ENCODE measurements around the gene GSN.
"Not testable (repeated sequence)": the region's sequence is repeated elsewhere in the genome, so short reads cannot be mapped to it uniquely, and the experiment has no call there.

GSN gene

DNA sequence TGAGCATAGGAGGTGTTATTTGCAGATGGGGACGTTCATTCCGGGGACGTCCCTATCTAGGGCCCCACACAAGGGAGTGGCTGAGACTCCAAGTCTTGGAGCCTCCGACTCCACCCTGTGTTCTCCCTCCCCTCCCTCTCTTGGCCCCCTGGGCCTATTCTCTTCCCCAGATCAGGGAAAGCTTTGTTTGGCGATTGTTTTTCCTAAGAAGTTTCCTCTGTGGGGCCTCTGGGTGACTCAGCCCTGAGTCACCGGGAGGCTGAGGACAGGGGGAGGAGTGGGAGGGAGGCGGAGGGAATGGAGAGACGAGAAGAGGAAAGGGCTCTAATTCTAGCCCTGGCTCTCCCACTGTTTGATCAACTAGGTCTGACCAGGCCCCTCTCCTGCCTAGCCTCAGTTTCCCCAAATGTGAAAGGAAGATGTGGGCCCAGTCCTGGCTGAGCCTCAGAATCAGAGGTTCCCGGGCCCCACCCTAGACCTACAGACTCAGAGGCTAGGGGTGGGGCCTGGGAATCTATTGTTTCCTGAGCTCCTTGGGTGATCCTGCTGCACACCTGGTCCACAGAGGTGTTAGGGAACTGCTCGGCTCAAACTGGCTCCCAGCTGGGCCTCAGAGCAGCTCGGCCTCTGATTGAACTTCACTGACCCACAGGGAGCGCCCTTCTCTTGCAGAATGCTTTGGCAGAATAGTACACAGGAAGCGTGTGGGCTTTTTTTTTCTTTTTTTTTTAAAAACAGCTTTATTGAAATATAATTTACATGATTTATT is 19.2 kb downstream of the GSN start:
- peak in 1 of 2 donors; percentile 13 for DNase-seq (ENCODE audit: low read depth in 1 of 2, low spot score in 1 of 2)

DNA sequence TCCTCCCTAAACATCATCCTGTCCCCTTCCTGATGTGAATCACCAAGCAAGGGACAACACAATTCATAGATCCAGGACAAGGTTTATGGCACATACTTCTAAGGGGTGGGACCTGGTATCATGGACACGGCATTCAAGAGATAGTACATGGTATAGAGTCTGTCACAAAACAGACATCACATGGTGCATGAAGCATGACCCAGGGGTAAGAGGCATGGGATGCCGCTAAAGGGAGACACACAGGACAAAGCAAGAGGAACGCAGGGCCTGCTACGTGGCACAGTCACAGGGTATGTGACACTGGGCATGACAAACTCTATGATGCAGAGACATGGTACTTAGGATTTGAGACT is 20.7 kb downstream of the GSN start:
- DNase-seq (ENCODE audit: low read depth in 1 of 2, low spot score in 1 of 2), result no peak

DNA sequence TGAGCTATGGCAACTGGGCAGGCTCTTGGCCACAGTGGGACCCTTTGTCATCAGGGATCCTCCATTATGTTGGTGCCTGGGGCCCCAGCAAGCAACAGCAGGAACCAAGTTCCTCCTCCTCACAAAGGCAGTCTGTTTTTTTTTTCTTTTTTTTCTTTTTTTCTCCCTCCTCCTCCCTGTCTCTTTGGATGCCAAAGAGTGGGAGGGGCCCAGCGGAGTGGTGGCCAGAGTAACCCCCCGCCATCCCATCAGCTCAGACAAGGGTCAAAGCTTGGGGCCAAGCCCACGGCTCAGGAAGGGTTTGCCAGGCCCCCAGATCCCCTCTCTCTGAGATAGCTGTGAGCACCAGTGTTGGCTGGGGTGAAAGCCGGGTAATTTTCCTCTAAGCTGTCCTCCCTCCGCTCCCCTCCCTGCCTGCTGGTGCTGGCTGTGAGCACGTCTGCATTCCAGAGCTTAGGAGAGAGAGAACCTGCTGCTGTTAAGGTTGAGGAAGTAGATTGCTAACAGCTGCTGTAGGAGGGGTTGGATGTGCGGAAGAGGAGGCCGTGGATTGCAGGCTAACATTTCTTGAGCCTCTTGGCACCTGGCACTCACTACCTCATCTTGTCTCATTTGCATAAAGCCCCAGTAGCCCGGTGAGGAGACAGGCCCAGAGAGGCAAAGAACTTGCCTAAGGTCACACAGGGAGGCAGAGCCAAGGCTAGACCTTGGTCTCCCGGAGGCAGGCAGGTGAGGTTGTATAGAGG is 21.2 kb downstream of the GSN start:
- no peak for DNase-seq (ENCODE audit: low read depth in 1 of 2, low spot score in 1 of 2)

DNA sequence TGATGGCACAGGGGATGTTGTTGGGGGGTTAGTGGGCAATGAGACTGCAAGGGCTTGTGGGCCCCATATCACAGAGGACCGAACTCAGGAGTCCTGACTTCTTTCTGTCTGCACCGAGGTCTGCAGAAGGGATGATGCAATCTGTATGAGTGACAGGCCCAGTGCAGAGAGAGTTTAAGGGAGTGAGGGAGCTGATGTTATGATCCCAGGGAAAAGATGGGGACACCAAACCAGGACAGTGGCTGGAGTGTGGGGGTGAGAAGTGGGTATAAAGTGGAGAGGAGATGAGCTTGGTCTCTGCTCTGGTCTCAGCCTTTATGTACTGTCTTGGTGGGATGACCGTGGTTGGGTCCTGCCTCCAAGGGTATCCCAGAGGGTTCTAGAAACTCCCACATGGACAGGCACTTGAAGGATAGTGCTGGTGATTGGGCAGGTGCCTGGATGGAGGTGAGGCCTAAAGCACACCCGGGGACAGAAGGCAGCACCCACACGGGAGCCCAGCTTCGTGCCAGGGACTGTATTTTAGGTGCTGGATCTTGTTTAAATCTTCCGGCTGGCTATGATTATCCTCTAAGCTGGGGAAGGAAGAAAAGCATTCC is 21.9 kb downstream of the GSN start:
- no peak for DNase-seq (ENCODE audit: low read depth in 1 of 2, low spot score in 1 of 2)

DNA sequence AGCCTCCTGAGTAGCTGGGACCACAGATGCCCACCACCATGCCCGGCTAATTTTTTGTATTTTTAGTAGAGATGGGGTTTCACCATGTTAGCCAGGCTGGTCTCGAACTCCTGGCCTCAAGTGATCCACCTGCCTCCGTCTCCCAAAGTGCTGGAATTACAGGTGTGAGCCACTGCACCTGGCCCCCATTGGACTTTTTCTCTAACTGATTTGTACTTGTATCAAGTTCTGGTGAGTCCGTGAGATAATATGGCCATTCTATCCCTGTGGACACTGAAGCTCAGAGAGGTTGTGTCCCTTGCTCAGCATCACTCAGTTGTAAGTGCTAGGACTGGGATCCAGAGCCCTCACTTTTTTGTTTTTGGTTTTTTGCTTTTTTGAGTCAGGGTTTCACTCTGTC is 23.6 kb downstream of the GSN start:
- DNase-seq (ENCODE audit: low read depth in 1 of 2, low spot score in 1 of 2), result not testable (repeated sequence)

DNA sequence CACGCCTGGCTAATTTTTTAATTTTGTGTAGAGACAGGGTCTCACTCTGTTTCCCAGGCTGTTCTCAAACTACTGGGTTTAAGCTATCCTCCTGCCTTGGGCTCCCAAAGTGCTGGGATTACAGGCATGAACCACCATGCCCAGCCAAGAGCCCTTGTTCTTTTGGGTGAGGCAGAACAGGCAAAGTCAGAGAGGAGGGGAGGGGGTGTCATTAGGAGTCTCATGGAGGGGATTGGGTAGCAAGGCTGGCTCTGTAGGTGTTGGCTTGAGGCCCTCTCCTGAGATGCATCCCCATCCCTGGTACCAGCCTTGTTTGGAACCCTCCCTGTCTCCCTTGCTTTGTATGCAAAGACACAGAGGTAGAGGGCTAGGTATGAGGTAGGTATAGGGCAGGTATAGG is 24.1 kb downstream of the GSN start:
- DNase-seq (ENCODE audit: low read depth in 1 of 2, low spot score in 1 of 2), result no peak

DNA sequence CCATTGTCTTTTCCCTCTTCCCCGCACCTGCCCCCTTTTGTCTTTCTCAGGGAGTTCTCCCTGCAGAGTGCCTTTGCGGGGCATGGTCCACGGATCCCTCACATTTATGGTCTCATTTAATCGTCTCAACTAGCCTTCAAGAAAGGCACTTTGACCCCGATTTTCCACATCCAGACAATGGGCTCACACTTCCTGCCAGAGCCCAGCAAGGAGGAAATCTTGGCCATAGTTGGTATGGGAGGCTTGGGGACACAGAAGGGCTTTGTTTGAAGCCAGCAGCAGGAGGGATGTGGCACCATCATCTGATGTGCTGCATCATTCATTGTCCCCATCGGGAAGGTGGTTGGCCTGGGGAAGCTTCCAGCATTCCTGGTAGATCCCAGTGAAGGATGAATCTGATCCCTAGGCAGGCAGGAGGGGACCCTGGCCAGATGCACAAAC is 24.9 kb downstream of the GSN start:
- DNase-seq (ENCODE audit: low read depth in 1 of 2, low spot score in 1 of 2), result no peak

DNA sequence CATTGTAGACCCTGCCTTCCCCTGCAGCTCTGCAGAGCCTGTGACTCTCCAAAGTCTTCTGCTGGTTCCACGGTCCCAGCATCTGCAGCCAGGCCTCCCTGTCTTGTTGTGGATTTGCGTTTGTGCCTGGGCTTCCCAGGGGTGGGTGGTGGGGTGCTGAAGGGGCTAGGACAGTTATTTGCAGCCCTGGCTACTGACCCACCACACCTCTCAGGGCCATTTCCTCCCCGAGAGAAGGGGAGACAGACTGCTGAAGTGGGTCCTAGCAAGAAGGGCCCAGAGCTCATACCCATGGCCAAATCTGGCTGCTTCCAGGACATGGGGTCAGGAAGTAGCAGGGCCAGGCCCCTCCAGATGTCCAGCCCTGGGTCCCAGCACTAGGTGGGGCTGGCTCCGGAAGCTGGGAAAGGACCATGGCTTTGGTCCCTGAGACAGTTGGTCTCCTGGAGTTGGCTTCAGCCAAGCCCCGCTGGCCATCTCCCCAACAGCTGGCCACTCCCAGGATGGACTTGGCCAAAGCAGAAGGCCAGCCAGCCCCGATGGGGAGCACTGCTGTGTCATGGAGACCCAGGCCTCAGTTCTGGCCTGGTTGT is 26.3 kb downstream of the GSN start:
- DNase-seq (ENCODE audit: low read depth in 1 of 2, low spot score in 1 of 2), result no peak

DNA sequence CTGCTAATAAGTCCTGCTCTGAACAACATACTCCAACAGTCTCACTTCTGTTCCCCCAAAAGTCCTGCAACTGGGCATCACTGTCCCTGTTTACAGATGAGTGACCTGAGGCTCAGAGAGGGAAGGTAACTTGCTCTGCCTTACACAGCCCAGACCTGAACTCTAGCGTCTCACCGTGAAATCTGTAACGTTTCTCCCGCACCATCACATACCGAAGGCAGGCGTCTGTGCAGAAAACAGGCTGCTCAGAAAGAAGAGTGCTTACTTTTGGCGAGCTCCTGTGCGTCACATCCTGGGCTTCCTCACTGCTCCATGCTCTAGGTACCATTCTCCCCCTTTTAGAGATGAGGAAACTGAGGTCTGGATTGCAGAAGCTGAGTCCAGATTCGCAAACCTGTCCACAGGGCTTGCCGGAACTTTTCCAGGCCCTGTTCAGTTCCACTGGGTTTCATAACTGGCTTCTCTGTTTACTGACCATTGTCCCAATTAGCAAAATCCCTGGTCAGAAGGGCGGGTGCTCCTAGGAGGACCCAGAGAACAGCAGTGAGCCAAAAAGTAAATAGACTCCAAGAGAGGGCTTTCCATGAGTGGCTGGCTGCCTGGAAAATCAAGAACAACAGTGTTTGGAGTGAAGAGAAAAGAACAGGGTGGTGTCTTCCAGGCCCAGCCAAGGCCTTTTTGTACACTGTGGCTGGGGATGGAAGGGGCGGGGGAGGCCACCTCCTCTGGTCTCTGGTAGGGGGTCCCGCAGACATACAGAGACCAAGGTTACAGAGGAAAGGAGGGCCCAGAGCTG is 27.1 kb downstream of the GSN start:
- no peak for DNase-seq (ENCODE audit: low read depth in 1 of 2, low spot score in 1 of 2)

DNA sequence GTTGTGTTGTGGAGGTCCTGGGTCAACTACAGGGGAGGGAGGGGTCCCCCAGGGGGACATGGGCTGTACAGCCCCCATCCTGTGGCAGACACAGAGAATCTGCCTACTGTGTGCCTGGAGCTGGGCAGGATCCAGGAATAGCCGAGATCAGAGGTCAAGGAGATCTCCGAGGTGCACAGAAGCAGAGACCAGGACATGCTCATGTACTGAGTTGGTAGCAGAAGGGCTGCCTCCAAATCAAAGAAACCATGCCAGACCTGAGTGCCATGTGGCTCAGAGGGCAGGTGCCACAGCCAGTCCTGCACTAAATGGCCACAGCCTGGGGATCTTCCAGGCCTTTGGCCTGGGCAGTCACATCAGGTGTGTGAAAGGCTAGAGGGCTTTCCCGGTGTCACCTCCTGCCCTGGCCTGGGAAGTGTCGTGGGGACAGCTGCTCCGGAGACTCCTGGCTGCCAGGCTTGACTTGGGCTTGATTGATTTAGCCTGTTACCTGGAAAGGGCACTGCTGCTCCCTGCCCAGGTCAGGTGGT is 27.8 kb downstream of the GSN start:
- DNase-seq (ENCODE audit: low read depth in 1 of 2, low spot score in 1 of 2), result no peak

DNA sequence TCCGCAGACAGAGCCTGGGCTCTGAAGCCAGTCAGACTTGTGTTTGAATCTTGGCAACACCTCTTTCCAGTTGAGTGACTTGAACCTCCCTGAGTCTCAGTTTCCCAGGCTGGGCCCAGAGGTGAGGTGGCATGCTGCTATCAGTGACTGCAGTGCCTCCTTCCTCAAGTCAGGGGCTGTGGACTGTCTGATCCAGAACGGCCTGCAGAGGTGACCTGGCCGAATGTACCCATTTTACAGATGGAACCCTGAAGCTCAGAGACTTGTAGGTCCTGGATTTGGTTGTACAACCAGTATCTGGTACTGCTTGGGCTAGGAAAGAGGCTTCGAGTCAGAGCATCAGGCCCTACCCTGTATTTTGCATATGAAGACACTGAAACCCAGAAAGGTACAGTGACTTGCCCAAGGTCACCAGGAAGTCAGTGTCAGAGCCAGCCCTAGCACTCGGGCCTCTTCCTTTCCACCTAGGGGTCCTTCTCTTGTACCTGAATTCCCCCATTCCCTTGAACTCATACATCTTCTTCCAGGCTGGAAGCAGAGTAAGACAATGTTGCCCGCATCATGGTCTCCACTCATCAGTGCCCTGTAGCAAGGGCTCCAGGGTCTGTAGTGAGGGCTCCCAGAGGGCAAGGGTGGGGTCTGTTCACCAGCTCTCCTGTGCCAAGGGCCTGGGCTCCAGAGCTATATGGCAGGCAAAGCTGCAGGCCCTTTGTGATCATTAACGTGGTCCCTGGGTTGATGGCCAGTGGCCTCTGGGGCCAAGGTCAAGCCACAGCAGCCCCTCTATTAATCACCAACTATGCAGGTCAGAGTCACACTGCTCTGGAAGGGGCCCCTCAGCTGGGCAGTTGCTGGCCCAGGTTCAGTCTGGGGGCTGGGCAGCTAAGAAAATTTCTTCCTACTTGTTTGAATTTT is 28.5 kb downstream of the GSN start:
- DNase-seq (ENCODE audit: low read depth in 1 of 2, low spot score in 1 of 2), result no peak

DNA sequence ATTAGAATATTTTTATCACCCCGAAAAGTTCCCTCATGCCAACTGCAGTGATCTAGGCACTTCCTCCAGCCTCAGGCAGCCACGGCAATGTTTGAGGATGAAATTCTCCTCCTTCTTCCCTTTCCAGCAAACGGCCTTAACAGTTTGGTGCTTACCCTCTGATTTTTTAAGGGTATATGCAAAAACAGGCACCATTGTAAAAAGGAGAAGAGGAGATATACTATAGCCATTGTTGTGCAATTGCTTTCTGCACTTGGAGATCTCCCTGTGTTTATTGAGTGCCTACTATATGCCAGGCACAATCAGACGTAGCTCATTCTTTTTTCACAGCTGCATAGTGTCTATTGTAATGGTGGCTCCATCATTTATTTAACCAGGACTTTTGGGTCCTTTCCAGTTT is 29.4 kb downstream of the GSN start:
- DNase-seq (ENCODE audit: low read depth in 1 of 2, low spot score in 1 of 2), result no peak

DNA sequence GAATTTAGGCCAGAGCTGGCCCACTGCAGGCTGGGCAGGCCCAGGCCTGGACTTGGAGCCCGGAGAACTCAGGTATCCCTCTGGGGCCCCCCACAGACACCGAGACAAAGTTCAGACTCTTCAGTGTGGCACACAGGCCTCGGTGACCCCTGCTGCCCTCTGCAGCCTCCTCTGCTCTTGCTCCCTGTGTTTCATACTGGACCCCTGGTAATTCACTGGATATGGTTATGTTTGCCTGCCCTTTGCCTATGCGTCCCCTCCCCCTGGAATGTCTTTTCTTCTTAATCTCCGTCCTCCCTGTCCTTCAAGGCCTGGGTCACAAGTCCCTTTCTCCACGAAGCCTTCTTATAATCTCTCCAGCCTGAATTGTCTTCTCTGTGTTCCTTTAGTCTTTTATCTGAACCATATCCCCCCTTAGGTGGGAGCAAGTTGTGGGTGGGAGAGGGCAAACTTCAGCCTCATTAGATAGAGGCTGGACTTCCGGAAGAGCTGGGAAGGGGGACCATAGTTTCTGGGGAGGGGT is 30.1 kb downstream of the GSN start:
- no peak for DNase-seq (ENCODE audit: low read depth in 1 of 2, low spot score in 1 of 2)

DNA sequence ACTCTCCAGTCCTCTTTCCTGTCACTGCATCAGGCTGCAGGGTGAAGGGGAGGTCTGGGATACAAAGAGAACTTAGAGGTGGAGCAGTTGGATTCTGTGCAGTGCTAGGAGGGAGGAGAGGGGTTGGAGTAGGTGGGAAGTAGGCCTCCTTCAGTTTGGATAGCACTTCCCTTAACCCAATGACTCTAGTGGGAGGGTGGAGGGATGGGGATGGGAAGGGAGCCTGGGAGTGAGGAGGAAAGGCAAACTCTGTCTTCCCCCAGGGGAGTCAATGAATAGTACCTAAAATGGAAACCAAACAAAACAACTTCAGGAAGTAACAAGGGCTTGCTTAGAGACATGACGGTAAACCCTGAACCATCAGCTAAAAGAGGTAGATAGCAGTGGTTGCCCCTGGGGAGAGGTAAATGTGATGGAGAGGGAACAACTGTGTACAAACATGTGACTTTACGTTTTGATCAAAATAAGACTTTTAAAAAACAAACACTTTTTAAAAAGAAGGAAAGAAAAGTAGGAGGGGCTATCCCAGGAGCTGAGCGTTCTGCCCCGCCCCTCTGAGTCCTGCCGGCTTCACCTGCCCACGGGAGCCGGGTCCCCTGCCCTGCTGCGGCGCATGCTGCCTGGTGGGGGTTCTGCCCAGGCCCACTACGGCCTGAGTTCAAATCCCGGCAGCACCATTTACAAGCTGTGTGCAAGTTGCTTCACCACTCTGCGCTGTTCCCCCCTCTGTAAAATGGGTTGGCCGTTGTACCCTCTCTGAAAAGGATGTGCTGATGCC is 30.9 kb downstream of the GSN start:
- DNase-seq (ENCODE audit: low read depth in 1 of 2, low spot score in 1 of 2), result no peak

DNA sequence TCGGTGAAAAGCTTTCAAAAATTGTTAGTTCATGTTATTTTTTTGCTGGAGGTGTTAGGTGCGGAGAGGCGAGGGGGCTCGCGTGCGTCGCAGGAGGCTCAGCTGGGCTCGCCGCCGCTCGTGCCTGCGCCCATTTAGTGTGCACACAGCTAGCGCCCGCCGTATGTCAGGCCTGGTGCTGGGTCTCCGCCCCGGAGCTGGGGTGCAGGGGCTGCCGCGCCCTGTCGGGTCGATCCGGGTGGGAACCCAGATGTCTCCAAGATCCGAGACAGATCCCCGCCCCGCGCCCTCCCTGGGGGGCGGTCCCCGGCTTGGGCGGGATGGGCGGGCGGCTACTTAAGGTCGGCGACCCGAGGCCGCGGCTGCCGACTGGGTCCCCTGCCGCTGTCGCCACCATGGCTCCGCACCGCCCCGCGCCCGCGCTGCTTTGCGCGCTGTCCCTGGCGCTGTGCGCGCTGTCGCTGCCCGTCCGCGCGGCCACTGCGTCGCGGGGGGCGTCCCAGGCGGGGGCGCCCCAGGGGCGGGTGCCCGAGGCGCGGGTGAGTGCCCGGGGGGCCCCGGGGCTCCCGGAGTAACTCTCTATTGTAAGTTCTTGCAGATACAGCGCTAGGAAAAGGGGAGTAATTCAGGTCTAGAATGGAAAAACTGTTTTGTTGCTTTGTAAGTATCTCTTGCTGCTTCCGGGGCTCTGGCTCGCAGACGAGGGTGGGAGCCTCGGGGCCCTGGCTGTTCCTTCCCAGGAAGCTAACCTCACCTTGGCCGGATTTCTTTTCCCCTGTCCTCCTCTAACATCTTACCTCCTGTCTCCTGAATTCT is 31.7 kb downstream of the GSN start:
- no peak for DNase-seq (ENCODE audit: low read depth in 1 of 2, low spot score in 1 of 2)

DNA sequence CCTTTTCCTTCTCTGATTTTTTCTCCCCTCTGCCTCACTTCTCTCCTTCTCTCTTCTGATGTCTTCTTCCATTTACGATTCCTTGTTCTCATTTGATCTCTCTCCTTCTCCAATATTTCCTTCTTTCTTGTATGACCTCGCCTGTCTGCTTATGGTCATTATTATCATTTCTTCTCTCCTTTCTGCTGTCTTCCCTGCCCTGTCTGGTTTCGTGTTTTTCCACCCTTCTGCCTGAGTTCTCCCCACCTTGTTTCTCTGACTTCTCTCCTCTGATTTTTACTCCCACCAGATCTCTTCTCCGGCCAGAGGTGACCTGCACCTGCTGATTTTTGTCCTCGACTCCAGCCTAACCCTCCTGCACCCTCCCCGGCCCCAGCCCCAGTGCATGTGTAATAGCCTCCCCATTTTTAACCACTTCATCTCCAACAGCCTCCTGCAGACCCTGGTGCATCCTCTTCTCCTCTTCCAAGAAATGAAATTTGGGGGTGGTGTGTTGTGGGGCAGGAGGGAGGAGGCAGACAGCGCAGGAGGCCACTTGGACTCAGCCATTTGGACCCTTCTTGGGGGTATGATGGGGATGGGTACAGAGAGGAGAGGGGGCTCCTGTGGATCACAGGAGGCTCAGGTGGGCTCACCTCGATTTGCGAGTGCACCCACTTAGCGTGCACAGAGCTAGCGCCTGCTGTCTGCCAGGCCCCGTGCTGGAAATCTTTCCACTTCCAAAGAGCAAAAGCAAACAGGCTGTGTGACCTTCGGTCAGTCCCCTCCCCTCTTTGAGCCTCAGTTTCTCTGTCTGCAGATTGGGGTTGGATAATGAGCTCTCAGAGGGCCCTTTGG is 32.5 kb downstream of the GSN start:
- no peak for DNase-seq (ENCODE audit: low read depth in 1 of 2, low spot score in 1 of 2)

DNA sequence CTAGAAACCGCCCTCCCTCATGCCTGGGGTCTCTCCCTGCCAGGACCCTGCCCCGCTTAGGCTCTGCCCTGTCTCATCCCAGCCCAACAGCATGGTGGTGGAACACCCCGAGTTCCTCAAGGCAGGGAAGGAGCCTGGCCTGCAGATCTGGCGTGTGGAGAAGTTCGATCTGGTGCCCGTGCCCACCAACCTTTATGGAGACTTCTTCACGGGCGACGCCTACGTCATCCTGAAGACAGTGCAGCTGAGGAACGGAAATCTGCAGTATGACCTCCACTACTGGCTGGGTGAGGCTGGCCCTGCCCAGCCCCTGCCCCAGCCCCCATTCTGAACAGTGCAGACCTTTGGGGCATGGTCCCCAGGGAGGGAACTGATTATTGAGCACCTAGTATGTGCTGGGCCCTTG is 33.9 kb downstream of the GSN start:
- DNase-seq (ENCODE audit: low read depth in 1 of 2, low spot score in 1 of 2), result no peak

All from activated CD4-positive, alpha-beta T cell treated with anti-CD3 and anti-CD28 coated beads, Interleukin-2, amount 50 U/mL, for 24 hours (primary cell).